GM12878 (cell line): ENCODE results near the gene ANKDD1A. TPM values are rescaled to one million over a fixed set of nuclear protein-coding genes. Genes with fewer than 3 reads are reported as not detected.

Experiments used
- CBFB ChIP-seq: IDR thresholded peaks from 2 replicates; pipeline ENCODE4 v1.6.1; 2016; ENCODE audit warnings: antibody characterized with exemption, low read depth
- IKZF2 ChIP-seq, 2 experiments: fragments of 450-650 bp; IDR thresholded peaks; 2 replicates each; pipeline ENCODE4 v1.6.1; 2017; ENCODE audit warnings: mild to moderate bottlenecking in 2 of 2, moderate library complexity in 2 of 2
- JUNB ChIP-seq: IDR thresholded peaks from 2 replicates; pipeline ENCODE4 v1.6.1; 2016; ENCODE audit warnings: antibody characterized with exemption, mild to moderate bottlenecking
- SIN3A ChIP-seq: IDR thresholded peaks from 2 replicates; pipeline ENCODE4 v1.6.1; 2012; ENCODE audit warnings: low read depth, low read length, improper control_type of control experiment
- SKIL ChIP-seq: fragments of 450-650 bp; IDR thresholded peaks from 2 replicates; pipeline ENCODE4 v1.6.1; 2017; ENCODE audit warnings: mild to moderate bottlenecking, low read depth, inconsistent platforms; ENCODE audit not compliant: poor library complexity, severe bottlenecking
- SMARCA5 ChIP-seq: fragments of 450-650 bp; IDR thresholded peaks from 2 replicates; pipeline ENCODE4 v1.6.1; 2017; ENCODE audit warnings: mild to moderate bottlenecking
- TBL1XR1 ChIP-seq: IDR thresholded peaks from 2 replicates; pipeline ENCODE4 v1.6.1; 2012; ENCODE audit warnings: low read depth, low read length, improper control_type of control experiment
- ZNF217 ChIP-seq: fragments of 450-650 bp; IDR thresholded peaks from 2 replicates; pipeline ENCODE4 v1.6.1; 2017; ENCODE audit warnings: antibody characterized with exemption, mild to moderate bottlenecking
- ZNF274 ChIP-seq: IDR thresholded peaks from one replicate; pipeline ENCODE4 v1.8.0; 2011; ENCODE audit not compliant: insufficient read length, insufficient read depth
- ZNF592 ChIP-seq: fragments of 450-650 bp; IDR thresholded peaks from 2 replicates; pipeline ENCODE4 v1.6.1; 2017; ENCODE audit warnings: mild to moderate bottlenecking, moderate library complexity
- polyA plus RNA-seq, 11 experiments: library from polyadenylated mRNA; depleted of rRNA in 4 of 11; unstranded in 6 of 11; stranded (reverse) in 5 of 11; fragments of >200 nt; fragmentation: Nextera tagmentation in 4 of 11; fragmentation: Illumina TruSeq in 1 of 11; extraction: Ambion mirVana in 4 of 11; extraction: Trizol in 1 of 11; gene quantifications; 1 replicate in 1 of 11; 2 replicates in 10 of 11; pipeline versions ENCODE4 v1.2.1 to v1.2.3, GENCODE V29; 2011 to 2016; ENCODE audit warnings: inconsistent platforms in 2 of 11, missing spikeins in 2 of 11, low read depth in 1 of 11
- total RNA-seq, 4 experiments: library from RNA; depleted of rRNA in 3 of 4; stranded (reverse); fragments of >200 nt in 3 of 4; fragmentation: Illumina TruSeq in 1 of 4; extraction: Trizol in 1 of 4; gene quantifications; 2 replicates each; pipeline versions ENCODE4 v1.2.1 to v1.2.3, GENCODE V29; 2013 to 2021

ANKDD1A gene
- total and polyA plus RNA-seq, 10 of the 15 experiments (the other 5 are each of a cell fraction or from before 2014, with no cell fraction given), result 1.5 to 6.6 (median 4.1) TPM

- TF ChIP-seq ZNF592 (no peak), IKZF2 (IDR thresholded peaks at IDR 0.05) (no peak), ZNF217 (no peak), SMARCA5 (no peak), CBFB (no peak), ZNF274 (no peak), SIN3A (no peak), SKIL (no peak), JUNB (no peak), TBL1XR1 (no peak)
Measured at GRCh38 chr15:64993290-64993689, 81.6 kb downstream of the ANKDD1A start (continued).
